GM19395 (cell line): ENCODE data around the gene OR8B8.
"Not testable (repeated sequence)": the region's sequence is repeated elsewhere in the genome, so short reads cannot be mapped to it uniquely, and the experiment has no call there.

Experiments
- ATAC-seq: cut with Tn5 transposase; IDR thresholded peaks from one replicate; pipeline ENCODE4 v1.9.1; 2021; ENCODE audit warnings: mild to moderate bottlenecking, moderate library complexity; ENCODE audit not compliant: unreplicated experiment

Gene OR8B8

GRCh38 chr11:124442442-124442841 lies 3.1 kb downstream of the OR8B8 start:
- ATAC-seq, result no peak

GRCh38 chr11:124441519-124441918 lies 4.0 kb downstream of the OR8B8 start:
- ATAC-seq, result no peak

- ATAC-seq, result no peak
Measured at GRCh38 chr11:124441081-124441480, 4.4 kb downstream of the OR8B8 start.

- ATAC-seq, result no peak
Measured at GRCh38 chr11:124440608-124441007, 4.9 kb downstream of the OR8B8 start.

- ATAC-seq, result no peak
Measured at GRCh38 chr11:124434699-124435098, 10.8 kb downstream of the OR8B8 start.

GRCh38 chr11:124429599-124429998 lies 15.9 kb downstream of the OR8B8 start:
- ATAC-seq, result no peak

GRCh38 chr11:124424384-124424921 lies 21.0 kb downstream of the OR8B8 start, which contains the start of gene OR8B4:
Gene OR8B4 (minus strand): TSS chr11:124424871. CDS start chr11:124424871, 0 bp downstream.
- ATAC-seq, result no peak

- ATAC-seq, result no peak
Measured at GRCh38 chr11:124421043-124421442, 24.5 kb downstream of the OR8B8 start.

GRCh38 chr11:124415356-124415923 lies 30.1 kb downstream of the OR8B8 start:
- peak; percentile 67 for ATAC-seq

GRCh38 chr11:124409906-124410305 lies 35.6 kb downstream of the OR8B8 start:
- no peak for ATAC-seq

GRCh38 chr11:124405581-124405980 lies 39.9 kb downstream of the OR8B8 start:
- no peak for ATAC-seq

- ATAC-seq, result not testable (repeated sequence)
Measured at GRCh38 chr11:124403186-124403585, 42.3 kb downstream of the OR8B8 start.

- ATAC-seq, result peak; percentile 97
Measured at GRCh38 chr11:124402326-124402922, 43.1 kb downstream of the OR8B8 start.

- ATAC-seq, result no peak
Measured at GRCh38 chr11:124398924-124399323, 46.6 kb downstream of the OR8B8 start, which contains the start of gene OR8B3. Gene OR8B3 (minus strand): TSS chr11:124399024. CDS start chr11:124397351, 1,673 bp downstream.

- not testable (repeated sequence) for ATAC-seq
Measured at GRCh38 chr11:124396847-124397246, 48.6 kb downstream of the OR8B8 start.

GRCh38 chr11:124394408-124394807 lies 51.1 kb downstream of the OR8B8 start:
- ATAC-seq, result no peak
